Measurements from ENCODE around the gene KRTAP2-2.
"Not testable (repeated sequence)": the region's sequence is repeated elsewhere in the genome, so short reads cannot be mapped to it uniquely, and the experiment has no call there.

The KRTAP2-2 gene

GRCh38 chr17:41058741-41059140 is 3.7 kb upstream of the KRTAP2-2 start:
- H3K36me3 ChIP-seq (ENCODE audit: insufficient read depth, low read length): no peaks in the 10 kb centered on the region
- H3K4me3 ChIP-seq (ENCODE audit: low read length): no peak overlapping the region
- no peaks in the 10 kb centered on the region for H3K27me3 ChIP-seq (ENCODE audit: insufficient read depth, low read length)
- no peaks in the 10 kb centered on the region for H3K4me1 ChIP-seq (ENCODE audit: insufficient read depth, low read length)
- H2AFZ ChIP-seq (ENCODE audit: low read depth, low read length): no peak overlapping the region
- H3K9me3 ChIP-seq (ENCODE audit: low read length): no peaks in the 10 kb centered on the region

GRCh38 chr17:41057547-41057946 is 2.5 kb upstream of the KRTAP2-2 start:
- H3K27me3 ChIP-seq (ENCODE audit: insufficient read depth, low read length): no peaks in the 10 kb centered on the region
- no peaks in the 10 kb centered on the region for H3K4me1 ChIP-seq (ENCODE audit: insufficient read depth, low read length)
- no peak overlapping the region for H2AFZ ChIP-seq (ENCODE audit: low read depth, low read length)
- no peak overlapping the region for H3K4me3 ChIP-seq (ENCODE audit: low read length)
- H3K9me3 ChIP-seq (ENCODE audit: low read length): no peaks in the 10 kb centered on the region
- no peaks in the 10 kb centered on the region for H3K36me3 ChIP-seq (ENCODE audit: insufficient read depth, low read length)

GRCh38 chr17:41054556-41054955 is 474 bp downstream of the KRTAP2-2 start:
- H3K4me1 ChIP-seq (ENCODE audit: insufficient read depth, low read length); H3K9me3 ChIP-seq (ENCODE audit: low read length); H3K4me3 ChIP-seq (ENCODE audit: low read length); H2AFZ ChIP-seq (ENCODE audit: low read depth, low read length); H3K27me3 ChIP-seq (ENCODE audit: insufficient read depth, low read length); H3K36me3 ChIP-seq (ENCODE audit: insufficient read depth, low read length): not testable (repeated sequence)

GRCh38 chr17:41054025-41054424 is 1.0 kb downstream of the KRTAP2-2 start:
- no peaks in the 10 kb centered on the region for H3K4me1 ChIP-seq (ENCODE audit: insufficient read depth, low read length)
- no peaks in the 10 kb centered on the region for H3K27me3 ChIP-seq (ENCODE audit: insufficient read depth, low read length)
- no peak overlapping the region for H2AFZ ChIP-seq (ENCODE audit: low read depth, low read length)
- no peaks in the 10 kb centered on the region for H3K9me3 ChIP-seq (ENCODE audit: low read length)
- H3K4me3 ChIP-seq (ENCODE audit: low read length): no peak overlapping the region
- no peaks in the 10 kb centered on the region for H3K36me3 ChIP-seq (ENCODE audit: insufficient read depth, low read length)

GRCh38 chr17:41052566-41052965 is 2.5 kb downstream of the KRTAP2-2 start:
- Histone ChIP-seq H3K9me3 (ENCODE audit: low read length) (no peaks in the 10 kb centered on the region), H2AFZ (ENCODE audit: low read depth, low read length) (no peak overlapping the region), H3K4me1 (ENCODE audit: insufficient read depth, low read length) (no peaks in the 10 kb centered on the region), H3K36me3 (ENCODE audit: insufficient read depth, low read length) (no peaks in the 10 kb centered on the region), H3K4me3 (ENCODE audit: low read length) (no peak overlapping the region), H3K27me3 (ENCODE audit: insufficient read depth, low read length) (no peaks in the 10 kb centered on the region)

GRCh38 chr17:41049110-41049509 is 5.9 kb downstream of the KRTAP2-2 start:
- Histone ChIP-seq H2AFZ (ENCODE audit: low read depth, low read length) (no peak overlapping the region), H3K4me1 (ENCODE audit: insufficient read depth, low read length) (no peaks in the 10 kb centered on the region), H3K9me3 (ENCODE audit: low read length) (no peaks in the 10 kb centered on the region), H3K27me3 (ENCODE audit: insufficient read depth, low read length) (no peaks in the 10 kb centered on the region), H3K4me3 (ENCODE audit: low read length) (no peak overlapping the region), H3K36me3 (ENCODE audit: insufficient read depth, low read length) (no peaks in the 10 kb centered on the region)

GRCh38 chr17:41048441-41048840 is 6.6 kb downstream of the KRTAP2-2 start:
- no peaks in the 10 kb centered on the region for H3K36me3 ChIP-seq (ENCODE audit: insufficient read depth, low read length)
- no peak overlapping the region for H3K4me3 ChIP-seq (ENCODE audit: low read length)
- H3K4me1 ChIP-seq (ENCODE audit: insufficient read depth, low read length): no peaks in the 10 kb centered on the region
- no peak overlapping the region for H2AFZ ChIP-seq (ENCODE audit: low read depth, low read length)
- H3K9me3 ChIP-seq (ENCODE audit: low read length): no peaks in the 10 kb centered on the region
- H3K27me3 ChIP-seq (ENCODE audit: insufficient read depth, low read length): no peaks in the 10 kb centered on the region

- not testable (repeated sequence) for H3K9me3 ChIP-seq (ENCODE audit: low read length); H3K4me3 ChIP-seq (ENCODE audit: low read length); H3K4me1 ChIP-seq (ENCODE audit: insufficient read depth, low read length); H2AFZ ChIP-seq (ENCODE audit: low read depth, low read length); H3K36me3 ChIP-seq (ENCODE audit: insufficient read depth, low read length); H3K27me3 ChIP-seq (ENCODE audit: insufficient read depth, low read length)
These were observed 8.1 kb downstream of the KRTAP2-2 start, which contains the start of gene KRTAP2-1 for GRCh38 chr17:41046735-41047465. KRTAP2-1 (minus strand) TSS chr17:41047316; CDS start chr17:41047267, 49 bp downstream.

GRCh38 chr17:41042953-41043352 is 12.1 kb downstream of the KRTAP2-2 start:
- Histone ChIP-seq H3K4me3 (ENCODE audit: low read length) (no peak overlapping the region), H3K36me3 (ENCODE audit: insufficient read depth, low read length) (no peaks in the 10 kb centered on the region), H3K9me3 (ENCODE audit: low read length) (no peaks in the 10 kb centered on the region), H3K27me3 (ENCODE audit: insufficient read depth, low read length) (no peaks in the 10 kb centered on the region), H3K4me1 (ENCODE audit: insufficient read depth, low read length) (no peaks in the 10 kb centered on the region), H2AFZ (ENCODE audit: low read depth, low read length) (no peak overlapping the region)

GRCh38 chr17:41040783-41041571 is 14.1 kb downstream of the KRTAP2-2 start, which contains the start of gene KRTAP1-1:
KRTAP1-1 (minus strand) TSS chr17:41041450; CDS start chr17:41041397, 53 bp downstream.
- not testable (repeated sequence) for H3K4me3 ChIP-seq (ENCODE audit: low read length); H3K4me1 ChIP-seq (ENCODE audit: insufficient read depth, low read length); H3K36me3 ChIP-seq (ENCODE audit: insufficient read depth, low read length); H3K9me3 ChIP-seq (ENCODE audit: low read length); H3K27me3 ChIP-seq (ENCODE audit: insufficient read depth, low read length); H2AFZ ChIP-seq (ENCODE audit: low read depth, low read length)

GRCh38 chr17:41037853-41038350 is 17.1 kb downstream of the KRTAP2-2 start:
- Histone ChIP-seq H3K9me3 (ENCODE audit: low read length) (no peaks in the 10 kb centered on the region), H2AFZ (ENCODE audit: low read depth, low read length) (no peak overlapping the region), H3K4me1 (ENCODE audit: insufficient read depth, low read length) (no peaks in the 10 kb centered on the region), H3K36me3 (ENCODE audit: insufficient read depth, low read length) (no peaks in the 10 kb centered on the region), H3K27me3 (ENCODE audit: insufficient read depth, low read length) (no peaks in the 10 kb centered on the region), H3K4me3 (ENCODE audit: low read length) (no peak overlapping the region)

- not testable (repeated sequence) for H3K9me3 ChIP-seq (ENCODE audit: low read length); H3K36me3 ChIP-seq (ENCODE audit: insufficient read depth, low read length); H2AFZ ChIP-seq (ENCODE audit: low read depth, low read length); H3K4me1 ChIP-seq (ENCODE audit: insufficient read depth, low read length); H3K4me3 ChIP-seq (ENCODE audit: low read length); H3K27me3 ChIP-seq (ENCODE audit: insufficient read depth, low read length)
These were observed 20.6 kb downstream of the KRTAP2-2 start, which contains the start of gene KRTAP1-3 for GRCh38 chr17:41034346-41034935. KRTAP1-3 (minus strand) TSS chr17:41034874; CDS start chr17:41034821, 53 bp downstream.

GRCh38 chr17:41029633-41030245 is 25.3 kb downstream of the KRTAP2-2 start, which contains the start of gene KRTAP1-4:
KRTAP1-4 (minus strand) TSS chr17:41030195; CDS start chr17:41030078, 117 bp downstream.
- no peaks in the 10 kb centered on the region for H3K4me1 ChIP-seq (ENCODE audit: insufficient read depth, low read length)
- peaks cover 2% of the 10 kb centered on the region for H3K27me3 ChIP-seq (ENCODE audit: insufficient read depth, low read length)
- no peak within 1 kb of the TSS for H2AFZ ChIP-seq (ENCODE audit: low read depth, low read length)
- no peaks in the 10 kb centered on the region for H3K9me3 ChIP-seq (ENCODE audit: low read length)
- no peaks in the 10 kb centered on the region for H3K36me3 ChIP-seq (ENCODE audit: insufficient read depth, low read length)
- no peak within 1 kb of the TSS for H3K4me3 ChIP-seq (ENCODE audit: low read length)
